CD4-positive, alpha-beta T cell treated with Interleukin-10 for 1 hour (primary cell): Measurements from ENCODE around the gene PWWP2B.
"Not testable (repeated sequence)": the region's sequence is repeated elsewhere in the genome, so short reads cannot be mapped to it uniquely, and the experiment has no call there.

Source experiments
- DNase-seq: peaks from one replicate; pipeline ENCODE4 v3.0.0-alpha.2; 2020

PWWP2B gene

GRCh38 chr10:132436096-132436495, 39.1 kb downstream of the PWWP2B start:
- DNase-seq: not testable (repeated sequence)

DNA sequence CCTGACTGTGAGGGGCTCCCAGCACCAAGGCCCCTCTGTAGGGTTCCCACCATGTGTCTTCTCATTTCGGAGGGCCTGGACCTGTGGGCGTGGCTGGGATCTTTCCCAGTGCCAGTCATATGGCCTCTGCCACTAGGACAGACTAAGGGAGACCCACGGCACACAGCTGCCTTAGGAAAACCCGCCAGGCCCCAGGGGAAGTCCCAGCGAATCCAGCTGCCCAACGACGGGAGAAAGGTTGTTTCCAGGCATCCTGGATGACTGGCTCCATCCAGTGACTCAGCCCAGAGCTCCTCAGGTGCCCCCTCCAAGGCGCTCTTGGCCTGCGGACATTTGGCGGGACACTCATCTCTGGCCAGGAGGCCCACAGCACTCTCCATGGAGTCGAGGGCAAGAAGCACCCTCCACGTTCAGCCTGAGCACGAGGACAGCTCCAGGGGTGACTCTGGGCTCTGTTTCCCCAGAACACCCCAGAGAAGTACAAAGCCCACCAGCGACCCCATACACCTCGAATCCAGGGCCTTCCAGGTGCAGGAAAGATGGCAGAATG, 39.9 kb downstream of the PWWP2B start:
- no peak for DNase-seq

DNA sequence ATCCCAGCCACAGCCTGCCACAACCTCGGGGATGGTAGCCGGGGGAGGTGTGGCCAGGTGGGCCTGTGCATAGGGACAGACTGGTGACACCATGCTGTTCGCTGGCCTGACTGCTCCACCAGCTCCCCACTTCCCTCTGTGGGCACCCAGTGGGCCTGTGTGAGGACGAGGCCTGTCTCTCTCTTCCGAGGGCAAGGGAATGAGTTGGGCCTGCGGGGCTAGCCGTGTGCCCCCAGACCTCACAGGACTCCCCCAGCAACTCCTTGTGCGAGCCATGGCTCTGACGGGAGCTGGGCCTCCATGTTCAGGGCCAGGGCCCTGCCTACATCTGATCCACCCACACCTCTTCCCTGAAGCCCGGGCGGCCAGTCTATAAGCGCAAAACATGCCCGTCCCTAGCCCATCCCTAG, 40.5 kb downstream of the PWWP2B start:
- DNase-seq: no peak

DNA sequence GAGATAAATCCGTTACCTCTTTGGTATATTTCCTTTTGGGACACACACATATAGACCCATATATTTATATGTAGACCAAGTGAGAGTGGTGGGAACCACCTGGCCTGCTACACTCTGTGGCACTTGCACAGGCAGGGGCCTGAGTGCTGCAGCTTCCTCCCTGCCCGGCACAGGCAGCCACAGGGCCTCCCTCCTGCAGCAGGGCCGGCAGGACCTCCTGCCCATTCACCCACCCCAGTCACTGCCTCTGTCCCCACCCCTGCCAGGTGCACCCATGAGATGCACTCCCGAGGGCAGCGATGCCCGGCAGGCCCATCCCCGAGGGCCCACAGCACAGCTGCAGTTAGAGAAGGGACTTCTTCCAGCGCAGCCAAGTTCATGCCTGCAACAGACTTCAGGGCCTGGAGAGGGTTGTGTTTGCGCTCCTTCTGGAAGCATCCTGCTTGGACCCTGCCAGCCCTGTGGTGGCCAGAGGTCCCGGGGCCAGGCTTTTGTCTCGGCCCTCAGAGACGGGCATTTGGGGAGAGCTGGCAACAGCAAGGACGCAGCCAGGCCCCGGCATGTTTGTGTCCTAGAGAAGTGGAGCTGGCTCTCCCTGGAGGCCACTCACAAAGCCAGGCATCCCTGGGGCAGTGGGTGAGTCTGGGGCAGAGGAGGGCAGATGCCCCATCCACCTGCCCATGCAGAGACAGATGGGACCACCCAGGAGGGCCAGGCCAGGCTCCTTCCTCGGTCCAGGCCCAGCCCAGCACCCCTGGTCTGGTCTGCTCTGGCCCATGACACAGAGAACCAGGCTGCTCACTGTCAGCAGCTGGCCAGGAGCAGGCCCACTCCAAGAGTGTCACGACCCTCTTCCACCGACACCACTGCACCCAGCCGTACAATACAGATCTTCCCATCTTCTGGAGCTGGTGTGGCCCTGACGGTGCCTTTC, 41.4 kb downstream of the PWWP2B start:
- no peak for DNase-seq

- DNase-seq: no peak
Measured at GRCh38 chr10:132439025-132439388, 42.0 kb downstream of the PWWP2B start.

DNA sequence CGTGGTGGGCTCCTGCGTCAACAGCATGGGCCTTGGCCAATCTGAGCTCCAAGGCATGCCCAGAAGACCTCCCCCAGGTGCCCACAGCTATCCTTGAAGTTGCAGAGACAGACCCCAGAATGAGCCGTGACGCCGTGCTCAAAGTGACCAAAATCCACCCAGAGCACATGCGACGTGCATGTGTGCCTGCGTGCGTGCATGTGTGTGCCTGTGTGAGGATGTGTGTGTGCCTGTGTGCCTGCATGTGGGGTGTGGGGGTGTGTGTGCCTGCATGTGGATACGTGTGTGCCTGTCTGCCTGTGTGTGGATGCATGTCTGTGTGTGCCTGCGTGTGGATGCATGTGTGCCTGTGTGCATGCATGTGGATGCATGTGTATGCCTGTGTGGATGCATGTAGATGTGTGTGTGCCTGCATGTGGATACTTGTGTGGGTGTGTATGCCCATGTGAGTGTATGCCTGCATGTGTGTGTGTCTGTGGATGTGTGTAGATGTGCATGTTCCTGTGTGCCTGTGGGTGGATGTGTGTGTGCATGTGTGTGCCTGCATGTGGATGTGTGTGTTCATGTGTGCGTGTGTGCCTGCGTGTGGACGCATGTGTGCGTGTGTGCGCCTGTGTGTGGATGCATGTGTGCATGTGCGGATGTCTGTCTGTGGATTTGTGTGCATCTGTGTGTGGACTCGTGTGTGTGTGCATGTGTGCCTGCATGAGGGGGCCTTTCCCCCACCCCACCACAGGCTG, 42.6 kb downstream of the PWWP2B start:
- DNase-seq: no peak

DNA sequence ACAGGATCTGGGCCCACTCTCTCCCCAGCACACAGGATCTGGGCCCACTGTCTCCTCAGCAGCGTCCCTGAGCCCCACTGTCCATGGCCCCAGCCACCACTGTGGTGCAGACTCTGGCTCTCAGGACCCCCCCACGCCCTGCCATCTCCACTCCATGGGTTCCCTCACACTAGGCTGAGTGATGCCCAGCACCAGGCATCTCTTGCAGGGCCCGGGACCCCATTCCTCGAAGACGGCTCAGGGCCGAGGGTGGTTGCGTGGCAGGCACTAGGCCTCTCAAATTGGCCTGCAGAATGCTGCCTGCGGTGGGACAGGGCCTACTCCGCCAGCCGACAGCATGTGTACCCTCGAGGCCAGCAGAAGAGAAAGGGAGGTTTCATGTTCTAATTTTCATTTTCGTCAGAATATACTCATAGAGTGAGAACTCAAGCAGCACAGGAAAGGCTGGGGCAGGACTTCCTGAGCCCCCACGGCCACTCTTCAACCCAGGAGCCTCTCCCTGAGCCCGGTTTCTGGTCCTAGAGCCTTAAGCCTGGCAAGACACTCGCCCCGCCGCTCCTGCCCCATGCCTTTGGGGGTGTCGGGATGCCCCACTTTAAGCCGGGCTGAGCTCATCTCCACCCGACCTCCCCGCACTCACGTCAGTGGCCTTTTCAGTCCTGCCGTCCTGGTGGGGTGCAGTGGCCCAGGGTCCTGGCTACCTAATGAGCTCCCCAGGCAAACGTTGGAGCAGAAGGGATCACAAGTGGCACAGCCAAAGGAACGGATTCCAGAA, 44.0 kb downstream of the PWWP2B start:
- DNase-seq: no peak

DNA sequence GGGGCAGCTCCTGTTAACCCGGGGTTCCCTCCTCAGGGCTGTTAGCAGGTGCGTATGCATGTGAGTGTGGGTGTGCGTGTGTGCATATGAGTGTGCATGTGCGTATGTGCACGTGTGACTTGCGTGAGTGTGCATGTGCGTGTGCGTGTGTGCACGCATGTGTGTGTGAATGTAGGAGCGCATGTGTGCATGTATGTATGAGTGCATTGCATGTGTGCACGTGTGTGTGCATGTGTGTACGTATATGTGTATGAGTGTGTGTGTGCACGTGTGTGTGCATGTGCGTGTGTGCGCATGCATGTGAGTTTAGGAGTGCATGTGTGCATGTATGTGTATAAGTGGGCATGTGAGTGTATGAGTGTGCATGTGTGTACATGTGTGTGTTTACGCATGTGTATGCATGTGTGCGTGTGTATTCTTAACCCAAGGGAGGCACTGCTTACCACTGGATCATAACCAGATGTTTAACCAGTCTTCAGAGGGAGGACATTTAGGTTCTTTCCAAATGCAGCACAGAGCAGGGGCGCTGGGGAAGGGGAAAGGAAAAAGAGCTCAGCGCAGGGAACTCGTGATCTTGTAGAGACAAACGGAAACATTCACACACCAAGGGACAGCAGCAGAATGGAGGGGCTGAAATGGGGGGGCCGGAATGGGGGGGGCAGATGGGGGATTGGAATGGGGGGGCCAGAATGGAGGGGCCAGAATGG, 45.0 kb downstream of the PWWP2B start:
- DNase-seq: no peak

DNA sequence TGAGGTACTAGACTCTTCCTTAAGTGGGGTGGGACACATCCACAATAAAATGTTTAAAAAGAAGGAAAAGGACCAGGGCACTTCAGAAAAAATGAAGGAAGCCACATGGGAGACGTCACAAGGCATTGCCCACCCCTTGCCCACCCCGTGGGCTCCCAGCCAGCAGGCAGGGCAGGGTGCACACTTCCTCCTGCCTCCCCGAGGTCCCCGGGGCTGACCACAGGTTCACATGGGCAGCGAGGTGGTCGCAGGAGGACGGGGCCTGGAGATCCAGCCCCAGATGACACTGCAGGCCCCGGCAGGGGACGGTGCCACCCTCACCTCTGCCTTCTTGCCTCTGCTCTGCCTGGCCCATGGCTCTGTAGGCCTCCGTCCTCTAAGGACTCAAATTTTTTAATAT, 45.6 kb downstream of the PWWP2B start:
- DNase-seq: no peak

DNA sequence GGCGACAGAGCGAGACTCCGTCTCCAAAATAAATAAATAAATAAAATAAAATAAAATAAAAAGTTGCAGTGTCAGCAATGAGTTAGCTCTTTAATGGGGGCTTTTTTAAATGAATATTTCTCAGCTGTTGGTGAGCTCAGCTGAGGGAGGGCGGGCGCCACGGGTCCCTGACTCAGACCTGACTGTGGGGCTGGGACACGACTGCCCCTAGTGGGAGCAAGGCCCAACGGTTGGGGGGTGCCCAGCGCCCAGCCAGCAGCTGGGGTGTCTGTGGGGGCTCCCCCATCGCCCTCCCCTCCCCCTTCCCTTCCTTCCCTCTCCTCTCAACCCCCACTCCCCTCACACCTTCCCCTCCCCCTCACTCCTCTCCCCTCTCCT, 46.6 kb downstream of the PWWP2B start:
- DNase-seq: peak; percentile 80

DNA sequence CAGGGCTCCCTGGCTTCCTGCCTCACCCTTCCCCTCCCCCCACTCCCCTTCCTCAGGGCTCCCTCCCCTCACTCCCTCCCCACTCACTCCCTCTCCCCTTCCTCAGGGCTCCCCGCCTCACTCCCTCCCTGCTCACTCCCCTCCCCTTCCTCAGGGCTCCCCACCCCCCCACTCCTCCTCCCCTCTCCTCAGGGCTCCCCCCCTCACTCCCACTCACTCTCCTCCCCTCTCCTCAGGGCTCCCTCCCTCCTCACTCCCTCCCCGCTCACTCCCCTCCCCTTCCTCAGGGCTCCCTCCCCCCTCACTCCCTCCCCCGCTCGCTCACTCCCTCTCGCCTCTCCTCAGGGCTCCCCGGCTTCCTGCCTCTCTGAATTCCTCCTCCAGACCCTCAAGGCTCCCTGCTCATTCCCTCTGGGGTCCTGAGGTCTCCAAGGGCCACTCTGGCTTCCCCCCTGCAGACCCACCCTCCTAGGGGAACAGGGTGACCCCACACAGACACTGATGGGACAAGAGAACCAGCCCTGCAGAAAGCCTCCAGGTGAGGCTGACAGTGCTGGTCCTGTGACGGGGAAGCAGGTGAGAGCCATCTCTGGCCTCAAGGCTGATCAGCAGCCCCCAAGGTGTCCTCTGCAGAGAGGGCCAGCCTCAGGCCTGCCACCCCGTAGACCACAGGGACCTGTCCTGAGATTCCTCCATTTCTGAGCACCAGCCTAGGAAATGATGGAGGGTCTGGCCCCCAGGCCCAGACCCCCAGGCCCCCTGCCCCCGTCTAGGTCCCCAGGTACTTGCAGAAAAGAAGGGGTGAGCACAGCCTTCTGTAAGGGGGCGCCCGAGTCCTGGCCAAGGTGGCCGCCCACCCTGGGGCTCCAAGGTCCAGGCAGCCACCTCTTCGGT, 47.2 kb downstream of the PWWP2B start:
- peak; percentile 42 for DNase-seq

DNA sequence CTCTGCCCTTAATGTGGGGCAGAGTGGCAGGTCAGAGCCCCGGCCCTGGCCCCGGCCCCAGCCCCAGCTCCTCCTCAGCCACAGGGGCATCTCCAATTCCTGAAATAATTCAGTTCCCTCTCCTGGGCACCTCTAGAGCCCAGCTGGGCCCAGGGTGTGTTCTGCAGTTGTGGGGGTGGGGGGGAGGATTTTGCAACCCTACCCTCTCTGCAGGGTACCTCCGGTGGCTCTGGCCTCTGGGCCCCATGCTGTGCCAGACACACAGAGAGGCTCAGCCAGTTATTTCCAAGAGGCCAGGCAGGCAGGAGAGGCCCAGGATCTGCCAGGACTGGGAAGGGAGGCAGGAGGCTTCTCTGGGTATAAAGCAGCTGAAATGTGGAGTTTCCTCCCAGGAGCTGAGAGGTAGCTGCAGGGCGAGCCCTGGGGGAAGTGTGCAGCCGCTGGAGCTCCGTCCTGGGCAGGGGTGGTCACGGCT, 47.9 kb downstream of the PWWP2B start:
- DNase-seq: no peak

DNA sequence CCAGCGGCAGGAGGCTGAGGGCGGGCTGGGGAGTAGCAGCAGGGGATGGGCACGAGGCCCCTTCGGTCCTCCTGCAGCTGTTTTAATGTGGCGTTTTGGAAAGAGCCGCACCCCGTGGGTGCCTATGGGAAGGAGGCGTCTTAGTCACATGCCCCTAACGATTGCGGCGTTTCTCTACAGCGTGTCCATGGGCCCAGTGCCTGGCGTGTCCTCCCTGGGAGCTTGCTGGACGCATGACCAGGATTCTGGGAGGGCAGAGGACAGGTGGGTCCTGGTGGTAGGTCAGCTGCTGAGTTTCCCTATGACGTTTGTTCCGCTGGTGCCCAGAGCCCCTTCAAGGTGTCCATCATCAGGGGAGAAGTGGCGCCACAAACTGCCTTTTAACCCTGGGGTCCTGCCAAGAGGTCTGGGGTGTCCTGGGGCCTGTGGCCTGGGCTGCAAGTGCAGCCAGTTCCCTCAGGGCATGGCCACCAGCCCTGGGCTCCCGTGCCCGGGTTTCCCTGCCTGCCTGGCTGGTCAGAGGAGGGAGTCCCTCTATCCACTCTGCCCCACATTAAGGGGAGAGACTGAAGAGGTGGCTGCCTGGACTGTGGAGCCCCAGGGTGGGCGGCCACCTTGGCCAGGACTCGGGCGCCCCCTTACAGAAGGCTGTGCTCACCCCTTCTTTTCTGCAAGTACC, 48.7 kb downstream of the PWWP2B start:
- no peak for DNase-seq

DNA sequence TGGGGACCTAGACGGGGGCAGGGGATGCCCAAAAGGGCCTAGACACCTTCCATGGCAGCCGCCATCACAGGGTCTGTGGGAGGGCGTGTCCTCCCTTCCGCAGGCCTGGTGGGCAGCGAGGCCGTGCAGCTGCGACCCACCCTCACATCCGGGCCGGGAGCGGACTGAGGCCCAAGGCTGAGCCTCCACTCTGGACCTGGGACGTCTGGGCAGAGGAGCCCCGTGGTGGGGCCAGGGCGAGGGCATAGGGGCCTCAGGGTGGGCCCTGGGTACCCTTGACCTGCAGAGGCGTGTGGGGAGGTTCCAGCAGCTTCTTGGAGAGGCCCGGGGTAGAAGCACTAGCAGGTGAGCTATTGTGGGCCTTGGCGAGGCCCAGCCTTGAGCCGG, 49.2 kb downstream of the PWWP2B start:
- no peak for DNase-seq

DNA sequence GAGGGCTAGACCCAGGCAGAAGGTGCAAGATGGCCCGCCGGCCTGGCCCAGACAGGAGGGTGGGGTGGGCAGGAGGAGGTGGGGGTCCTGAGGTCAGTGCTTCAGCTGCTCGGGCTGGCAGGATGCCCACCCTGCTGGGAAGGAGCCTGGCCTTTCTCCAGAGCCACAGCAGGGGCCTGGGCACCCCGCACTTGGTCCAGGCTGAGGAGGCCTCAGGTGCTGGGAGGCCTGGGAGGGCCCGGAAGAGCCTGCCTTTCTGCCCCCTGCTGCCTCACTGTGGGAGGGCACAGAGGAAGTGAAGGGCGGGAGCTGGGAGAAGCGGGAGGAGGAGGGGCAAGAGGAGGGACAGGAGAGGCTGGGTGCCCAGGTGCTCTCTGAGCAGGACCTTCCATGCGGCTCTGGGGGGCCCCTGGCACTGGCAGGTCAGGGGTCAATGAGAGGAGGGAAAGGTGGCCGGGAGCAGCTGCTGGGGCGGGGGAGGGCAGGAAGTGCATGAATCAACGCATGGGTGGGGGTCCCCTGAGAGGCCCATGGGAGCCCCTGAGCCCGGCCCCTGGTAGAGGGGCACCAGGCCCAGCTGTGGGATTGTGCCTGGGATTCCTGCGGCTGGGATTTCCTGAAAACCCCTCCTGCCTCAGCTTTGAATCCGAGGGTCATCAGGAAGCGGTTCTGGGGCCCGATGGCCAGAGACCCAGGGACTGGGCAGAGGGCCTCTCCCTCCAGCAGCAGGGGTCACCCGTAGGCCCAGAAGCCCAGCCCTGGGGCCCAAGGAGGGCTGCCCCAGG, 49.9 kb downstream of the PWWP2B start:
- peak; percentile 79 for DNase-seq

DNA sequence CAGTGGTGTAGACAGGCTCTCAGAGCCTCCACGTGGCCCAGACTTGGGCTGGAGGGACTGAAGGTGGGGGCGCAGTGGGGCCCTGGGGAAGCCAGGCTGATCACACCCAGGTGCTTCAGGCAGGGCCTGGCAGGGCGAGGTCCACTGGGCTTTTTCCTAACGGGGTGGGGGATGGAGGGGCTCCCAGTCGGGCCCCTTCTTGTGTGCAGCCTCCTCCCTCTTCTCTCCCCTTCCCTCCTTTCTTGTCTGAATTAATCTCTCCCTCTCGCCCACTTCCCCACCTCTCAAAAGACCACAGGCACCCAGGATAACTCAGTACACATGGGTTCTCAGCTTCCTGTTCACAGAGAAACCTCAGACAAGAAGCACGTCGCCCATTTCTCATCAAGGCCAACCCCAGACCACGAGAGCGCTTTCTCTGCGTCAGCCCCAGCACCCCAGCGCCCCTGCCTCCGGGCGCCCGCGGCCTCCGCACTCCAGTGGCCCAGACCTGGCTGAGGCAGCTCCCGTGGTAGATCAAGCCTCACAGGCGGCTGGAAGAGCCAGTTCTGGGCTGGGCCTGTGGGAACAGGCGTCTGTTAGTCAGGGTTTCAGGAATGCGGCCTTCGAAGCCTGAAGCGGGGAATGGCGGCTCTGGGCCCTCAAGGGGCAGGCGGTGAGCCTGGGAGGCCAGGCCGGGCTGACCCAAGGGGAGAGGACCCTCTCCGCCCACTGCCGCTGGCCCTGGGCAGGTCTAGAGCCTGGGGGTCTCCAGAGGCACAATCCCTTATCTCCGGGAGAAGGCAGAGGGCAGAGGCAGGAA, 50.6 kb downstream of the PWWP2B start:
- peak; percentile 87 for DNase-seq

- DNase-seq: peak; percentile 74
Measured at GRCh38 chr10:132448248-132448731, 51.3 kb downstream of the PWWP2B start.

- DNase-seq: peak; percentile 28
Measured at GRCh38 chr10:132449051-132449810, 52.2 kb downstream of the PWWP2B start.
